ENCODE data around the gene UPK3A.

DNA sequence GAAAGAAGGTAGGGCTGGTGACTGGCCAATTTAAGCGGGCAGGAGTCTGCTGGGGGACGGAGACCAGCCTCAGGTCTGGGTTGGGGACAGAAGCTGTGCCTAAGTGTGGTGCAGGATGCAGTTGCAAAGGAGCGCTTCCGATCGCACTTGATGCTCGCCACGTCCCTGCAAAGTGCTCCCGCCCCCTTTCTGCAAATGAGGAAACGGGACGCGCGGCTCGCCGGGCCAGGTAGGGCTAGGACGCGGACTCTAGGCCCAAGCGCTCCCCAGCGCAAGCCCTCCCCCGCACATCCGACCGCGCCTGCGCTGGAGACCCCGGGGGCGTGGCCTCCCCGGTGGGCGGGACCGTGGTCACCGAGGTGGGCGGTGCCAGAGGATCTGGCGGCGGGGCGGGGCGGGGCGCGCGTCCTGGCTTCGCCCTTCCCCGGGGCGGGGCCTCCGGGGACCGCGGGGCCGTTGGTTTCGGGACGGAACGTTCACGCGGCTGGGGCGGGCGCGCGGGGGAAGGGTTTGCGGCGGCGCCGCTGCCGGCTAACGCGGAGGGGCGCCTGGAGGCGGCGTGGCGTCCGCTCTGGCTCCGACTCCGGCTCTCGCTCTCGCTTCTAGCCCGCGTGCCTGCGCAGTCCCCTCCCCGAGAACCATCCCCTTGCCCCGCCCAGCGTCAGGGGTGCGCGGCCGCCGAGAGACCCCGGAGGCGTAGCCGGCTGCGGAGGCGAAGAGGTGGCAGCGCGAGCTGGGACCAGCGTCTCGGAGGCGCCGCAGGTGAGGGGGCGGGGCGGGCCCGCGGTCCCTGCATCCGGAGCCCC, 24.9 kb downstream of the UPK3A start, which contains the start of gene FAM118A:
- TF ChIP-seq, protein P1, sequence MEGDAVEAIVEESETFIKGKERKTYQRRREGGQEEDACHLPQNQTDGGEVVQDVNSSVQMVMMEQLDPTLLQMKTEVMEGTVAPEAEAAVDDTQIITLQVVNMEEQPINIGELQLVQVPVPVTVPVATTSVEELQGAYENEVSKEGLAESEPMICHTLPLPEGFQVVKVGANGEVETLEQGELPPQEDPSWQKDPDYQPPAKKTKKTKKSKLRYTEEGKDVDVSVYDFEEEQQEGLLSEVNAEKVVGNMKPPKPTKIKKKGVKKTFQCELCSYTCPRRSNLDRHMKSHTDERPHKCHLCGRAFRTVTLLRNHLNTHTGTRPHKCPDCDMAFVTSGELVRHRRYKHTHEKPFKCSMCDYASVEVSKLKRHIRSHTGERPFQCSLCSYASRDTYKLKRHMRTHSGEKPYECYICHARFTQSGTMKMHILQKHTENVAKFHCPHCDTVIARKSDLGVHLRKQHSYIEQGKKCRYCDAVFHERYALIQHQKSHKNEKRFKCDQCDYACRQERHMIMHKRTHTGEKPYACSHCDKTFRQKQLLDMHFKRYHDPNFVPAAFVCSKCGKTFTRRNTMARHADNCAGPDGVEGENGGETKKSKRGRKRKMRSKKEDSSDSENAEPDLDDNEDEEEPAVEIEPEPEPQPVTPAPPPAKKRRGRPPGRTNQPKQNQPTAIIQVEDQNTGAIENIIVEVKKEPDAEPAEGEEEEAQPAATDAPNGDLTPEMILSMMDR (IDR thresholded peaks at IDR 0.05; ENCODE audit: insufficient read depth, low read length) = no peak
- peak; percentile 82 for TF ChIP-seq GABPA (IDR thresholded peaks at IDR 0.05; ENCODE audit: low read depth)
